ENCODE results near the gene ANAPC5. TPM values are rescaled to one million over a fixed set of nuclear protein-coding genes. Genes with fewer than 3 reads are reported as not detected.

ANAPC5 gene
- total RNA-seq, 2 experiments from 2014 or later: 133 to 135 TPM

GRCh38 chr12:121296618-121297434 lies 55.4 kb downstream of the ANAPC5 start, which contains the start of gene CAMKK2:
Gene CAMKK2 (minus strand): TSS chr12:121296709. CDS start chr12:121274526, 22,183 bp downstream.
- H3K27ac Mint-ChIP-seq: peak within 1 kb of the TSS; percentile 85
- no peaks in the 10 kb centered on the region for H3K9me3 Mint-ChIP-seq
- peaks cover 2% of the 10 kb centered on the region for H3K27me3 Mint-ChIP-seq
- H3K4me3 Mint-ChIP-seq: peak within 1 kb of the TSS; percentile 91
- peaks cover 18% of the 10 kb centered on the region for H3K4me1 Mint-ChIP-seq
- no peaks in the 10 kb centered on the region for H3K36me3 Mint-ChIP-seq
- POLR2A ChIA-PET: interaction anchor here (0.6 to 3.0 kb wide), 9 partner anchors 11 to 157 kb away, joined by 3 to 16 read pairs (median 5); partner anchors contain the start of gene RNF34
- DNase-seq: peak; percentile 98
- ATAC-seq (ENCODE audit: low read depth): peak; percentile 87

GRCh38 chr12:121295746-121296617 lies 56.2 kb downstream of the ANAPC5 start:
- Mint-ChIP-seq H3K27ac (peak overlapping the region; percentile 85), H3K36me3 (peaks cover 6% of the 10 kb centered on the region), H3K4me1 (peaks cover 18% of the 10 kb centered on the region), H3K4me3 (peak overlapping the region; percentile 89), H3K27me3 (peaks cover 2% of the 10 kb centered on the region), H3K9me3 (no peaks in the 10 kb centered on the region)
- POLR2A ChIA-PET: interaction anchor here (0.6 to 3.0 kb wide), 8 partner anchors 10 to 294 kb away, joined by 3 to 16 read pairs (median 4); partner anchors contain the start of gene RNF34
- no peak for DNase-seq
- ATAC-seq (ENCODE audit: low read depth): peak; percentile 19

DNA sequence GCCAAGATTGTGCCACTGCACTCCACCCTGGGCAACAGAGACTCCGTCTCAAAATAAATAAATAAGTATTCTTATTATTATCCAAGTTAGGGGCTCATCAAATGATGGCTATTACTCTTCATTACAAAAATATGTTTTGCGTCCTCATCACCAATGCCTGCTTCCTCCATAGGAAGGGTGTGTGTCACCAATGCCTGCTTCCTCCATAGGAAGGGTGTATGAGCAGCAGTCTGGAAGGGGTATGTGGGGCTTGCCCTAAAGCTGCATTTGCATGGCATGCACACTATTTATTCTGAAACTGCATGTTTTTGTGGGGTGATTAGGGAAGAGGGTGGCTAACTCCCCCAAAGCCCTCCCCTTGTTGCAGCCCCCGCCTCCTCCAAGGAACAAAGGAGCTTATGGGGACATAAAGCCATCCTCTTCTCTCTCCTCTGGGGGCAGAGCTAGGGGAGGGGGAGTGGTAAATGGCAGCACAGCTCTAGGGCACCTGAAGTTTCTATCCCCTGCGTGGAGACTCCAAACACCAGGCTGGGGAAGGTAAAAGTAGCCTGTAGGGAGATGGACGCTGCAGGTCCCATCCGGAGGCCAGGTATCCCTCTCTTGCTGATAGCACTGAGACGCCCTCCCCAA lies 57.0 kb downstream of the ANAPC5 start:
- POLR2A ChIA-PET: interaction anchor here (0.6 to 3.0 kb wide), 7 partner anchors 9 to 295 kb away, joined by 3 to 16 read pairs (median 5); partner anchors contain the start of gene RNF34
- Mint-ChIP-seq H3K27ac (peak overlapping the region; percentile 85), H3K27me3 (peaks cover 2% of the 10 kb centered on the region), H3K4me3 (peak overlapping the region; percentile 89), H3K36me3 (peaks cover 7% of the 10 kb centered on the region), H3K9me3 (no peaks in the 10 kb centered on the region), H3K4me1 (peaks cover 18% of the 10 kb centered on the region)
- no peak for ATAC-seq (ENCODE audit: low read depth)
- DNase-seq: peak; percentile 32

DNA sequence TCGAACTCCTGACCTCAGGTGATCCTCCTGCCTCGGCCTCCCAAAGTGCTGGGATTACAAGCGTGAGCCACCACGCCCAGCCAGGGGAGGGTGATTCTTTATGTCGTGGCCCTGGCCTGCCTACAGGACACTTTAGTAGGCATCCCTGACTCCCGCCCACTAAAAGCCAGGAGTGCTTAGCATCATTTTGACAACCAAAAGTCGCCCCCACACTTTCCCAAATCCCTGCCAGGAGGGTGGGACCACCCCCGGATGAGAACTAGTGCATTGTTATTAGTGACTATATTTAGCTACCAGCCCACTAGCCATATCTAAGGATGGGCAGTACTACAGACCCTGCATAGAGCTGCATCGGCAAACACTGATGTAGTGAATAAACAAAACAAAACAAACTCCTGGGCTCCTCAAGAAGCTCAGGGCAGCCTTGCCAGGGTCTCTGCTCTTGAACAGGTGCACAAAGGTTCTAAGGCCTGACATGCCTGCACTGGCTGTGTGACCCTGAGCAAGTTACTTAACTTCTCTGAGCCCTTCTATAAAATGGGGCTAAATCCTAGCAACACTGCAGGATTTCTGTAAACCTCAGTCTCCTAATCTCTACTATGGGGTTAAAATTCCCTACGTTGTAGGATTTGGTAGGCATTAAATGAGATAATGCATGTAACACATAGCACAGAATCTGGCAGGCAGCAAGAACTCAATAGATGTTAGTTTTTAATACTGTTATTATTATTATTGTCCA lies 57.9 kb downstream of the ANAPC5 start:
- Mint-ChIP-seq H3K27me3 (peaks cover 2% of the 10 kb centered on the region), H3K27ac (no peak overlapping the region), H3K36me3 (peaks cover 7% of the 10 kb centered on the region), H3K4me1 (peaks cover 18% of the 10 kb centered on the region), H3K9me3 (no peaks in the 10 kb centered on the region), H3K4me3 (peak overlapping the region; percentile 13)
- no peak for DNase-seq
- ATAC-seq (ENCODE audit: low read depth): no peak
- POLR2A ChIA-PET: interaction anchor here (2.2 to 3.0 kb wide), 2 partner anchors 55 to 106 kb away, joined by 11 to 16 read pairs; partner anchors contain the start of gene RNF34

DNA sequence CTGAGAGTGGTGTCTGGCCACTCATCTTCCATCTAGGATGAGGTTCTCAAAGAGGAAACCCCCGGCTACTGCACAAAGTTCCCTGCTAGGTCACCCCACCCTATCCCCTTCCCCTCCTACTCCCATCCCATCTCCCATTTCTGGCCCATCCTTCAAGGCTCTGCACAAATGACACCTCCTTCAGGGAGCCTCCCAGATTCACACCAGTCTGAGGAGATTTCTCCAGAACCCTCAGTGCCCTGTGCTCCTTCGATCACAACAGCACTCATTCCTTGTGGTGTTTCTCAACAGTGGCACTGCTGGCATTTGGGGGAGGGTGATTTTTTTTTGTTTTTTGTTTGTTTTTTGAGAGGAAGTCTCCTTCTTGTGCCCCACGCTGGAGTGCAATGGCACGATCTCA lies 58.6 kb downstream of the ANAPC5 start:
- POLR2A ChIA-PET: no interaction called here
- Mint-ChIP-seq H3K4me1 (peaks cover 15% of the 10 kb centered on the region), H3K4me3 (no peak overlapping the region), H3K27ac (no peak overlapping the region), H3K36me3 (peaks cover 7% of the 10 kb centered on the region), H3K9me3 (no peaks in the 10 kb centered on the region), H3K27me3 (no peaks in the 10 kb centered on the region)
- DNase-seq (no peak), ATAC-seq (ENCODE audit: low read depth) (no peak)

- Mint-ChIP-seq H3K27ac (no peak overlapping the region), H3K36me3 (peaks cover 9% of the 10 kb centered on the region), H3K4me1 (peaks cover 13% of the 10 kb centered on the region), H3K9me3 (no peaks in the 10 kb centered on the region), H3K4me3 (no peak overlapping the region), H3K27me3 (no peaks in the 10 kb centered on the region)
- ATAC-seq (ENCODE audit: low read depth) (no peak), DNase-seq (no peak)
- POLR2A ChIA-PET: no interaction called here
Observed at GRCh38 chr12:121290410-121290809, 61.8 kb downstream of the ANAPC5 start.

DNA sequence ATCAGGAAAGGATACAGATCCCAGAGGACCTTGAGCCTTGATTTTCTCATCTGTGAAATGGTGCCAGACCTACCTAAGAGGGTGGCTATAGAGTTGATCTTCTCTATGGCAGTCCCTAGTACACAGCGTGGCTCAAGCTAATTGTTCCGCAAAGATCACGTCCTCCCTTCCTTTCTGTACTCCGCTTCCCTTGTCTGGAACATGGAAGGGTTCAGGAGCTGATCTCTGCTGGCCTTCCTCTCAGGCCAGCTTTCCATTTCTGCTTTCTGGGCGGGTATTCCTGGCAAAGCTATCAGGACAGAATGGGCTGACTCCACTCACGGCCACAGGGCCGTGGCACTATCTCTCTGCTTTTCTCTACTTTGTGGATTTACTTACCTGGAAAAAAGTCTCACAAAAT lies 62.2 kb downstream of the ANAPC5 start:
- H3K4me1 Mint-ChIP-seq: peaks cover 10% of the 10 kb centered on the region
- H3K9me3 Mint-ChIP-seq: no peaks in the 10 kb centered on the region
- ATAC-seq (ENCODE audit: low read depth): no peak
- POLR2A ChIA-PET: interaction anchor here (0.7 kb wide), 2 partner anchors 62 to 102 kb away, joined by 3 to 4 read pairs; no protein-coding TSS in a partner anchor
- no peak for DNase-seq
- no peak overlapping the region for H3K27ac Mint-ChIP-seq
- H3K36me3 Mint-ChIP-seq: peaks cover 9% of the 10 kb centered on the region
- no peaks in the 10 kb centered on the region for H3K27me3 Mint-ChIP-seq
- H3K4me3 Mint-ChIP-seq: no peak overlapping the region

DNA sequence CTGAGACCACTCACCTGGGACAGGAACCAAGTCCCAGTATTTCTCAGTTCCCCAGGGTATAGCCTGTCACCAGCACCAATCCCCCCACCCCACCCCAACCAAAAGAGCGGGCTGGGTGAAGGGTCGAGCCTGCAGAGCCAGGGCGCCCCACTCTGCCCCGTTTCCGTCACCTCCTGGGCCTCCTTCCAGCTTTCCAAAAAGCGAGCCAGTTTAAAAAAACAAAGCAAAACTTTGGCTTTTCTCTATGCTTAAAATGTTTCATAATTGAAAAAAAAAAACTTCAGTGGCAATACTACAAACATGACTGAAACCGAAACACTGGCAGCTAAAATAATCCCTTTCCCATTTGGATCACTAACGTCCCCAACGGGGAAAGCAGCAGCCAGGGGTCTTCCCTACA lies 63.2 kb downstream of the ANAPC5 start:
- Mint-ChIP-seq H3K27ac (no peak overlapping the region), H3K36me3 (peaks cover 10% of the 10 kb centered on the region), H3K4me3 (no peak overlapping the region), H3K27me3 (no peaks in the 10 kb centered on the region), H3K4me1 (peaks cover 6% of the 10 kb centered on the region), H3K9me3 (no peaks in the 10 kb centered on the region)
- POLR2A ChIA-PET: interaction anchor here (0.7 kb wide), 1 partner anchor 103 kb away, joined by 4 read pairs; no protein-coding TSS in a partner anchor
- DNase-seq (no peak), ATAC-seq (ENCODE audit: low read depth) (no peak)

DNA sequence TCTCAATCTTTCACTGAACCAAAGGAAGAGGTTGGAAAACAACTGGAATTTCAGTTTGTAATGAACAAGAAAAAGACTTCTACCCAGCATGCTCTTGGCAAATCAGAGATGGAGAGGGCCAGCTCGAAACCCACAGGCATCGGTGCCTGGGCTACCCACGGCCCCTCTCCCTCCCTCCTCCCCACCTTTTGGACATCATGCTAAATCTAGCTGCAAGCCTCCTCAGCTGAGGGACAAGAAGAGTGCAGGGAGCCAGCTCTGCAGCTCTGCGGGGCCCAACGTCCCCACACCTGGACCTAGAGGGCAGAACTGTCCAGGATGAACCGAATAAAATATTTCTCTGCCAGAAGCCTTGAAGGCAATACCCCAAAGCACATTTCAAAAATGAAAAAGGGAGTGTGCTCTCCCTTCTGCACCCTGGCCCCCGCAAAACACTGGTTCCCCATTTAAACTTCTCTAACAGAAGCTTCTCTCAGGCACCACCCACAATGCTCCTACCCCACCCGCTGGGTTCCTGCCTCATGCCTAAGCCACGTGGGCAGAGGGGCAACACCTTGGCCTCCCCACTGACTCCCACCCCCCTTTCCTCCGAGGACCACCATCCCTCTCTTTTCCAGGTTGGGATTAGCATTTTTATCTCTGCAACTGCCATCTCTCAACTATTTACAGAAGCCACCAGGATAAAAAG lies 63.9 kb downstream of the ANAPC5 start:
- no peak for ATAC-seq (ENCODE audit: low read depth)
- no peak for DNase-seq
- H3K27ac Mint-ChIP-seq: peak overlapping the region; percentile 54

DNA sequence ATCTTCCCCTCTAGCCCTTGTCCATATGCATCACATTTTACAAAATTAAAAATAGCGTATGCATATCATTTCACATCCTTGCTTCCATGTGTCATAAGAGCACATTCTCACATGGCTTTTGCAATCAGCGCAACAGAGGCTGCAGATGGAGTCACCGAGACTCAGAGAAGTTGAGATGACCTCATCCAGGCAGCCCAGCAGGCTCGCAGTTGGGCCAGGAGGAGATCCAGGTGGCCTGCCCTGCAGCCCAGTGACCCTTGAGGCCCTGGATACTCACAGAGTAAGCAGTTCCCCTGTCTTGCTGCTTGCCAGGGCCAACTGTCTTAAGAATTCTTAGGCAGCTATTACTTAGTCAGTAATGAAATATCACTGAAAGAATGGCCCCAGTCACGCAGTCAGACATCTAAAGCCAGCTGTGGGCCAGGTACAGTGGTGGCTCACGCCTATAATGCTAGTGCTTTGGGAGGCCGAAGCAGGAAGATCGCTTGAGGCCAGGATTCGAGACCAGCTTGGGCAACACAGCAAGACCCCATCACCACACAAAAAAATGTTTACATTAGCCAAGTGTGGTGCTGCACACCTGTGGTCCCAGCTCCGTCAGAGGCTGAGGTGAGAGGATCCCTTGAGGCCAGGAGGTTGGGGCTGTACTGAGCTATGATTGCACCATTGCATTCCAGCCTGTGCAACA lies 64.8 kb downstream of the ANAPC5 start:
- ATAC-seq (ENCODE audit: low read depth): no peak
- no peaks in the 10 kb centered on the region for H3K9me3 Mint-ChIP-seq
- no peaks in the 10 kb centered on the region for H3K27me3 Mint-ChIP-seq
- no peak overlapping the region for H3K27ac Mint-ChIP-seq
- no peak overlapping the region for H3K4me3 Mint-ChIP-seq
- peaks cover 3% of the 10 kb centered on the region for H3K4me1 Mint-ChIP-seq
- POLR2A ChIA-PET: no interaction called here
- peaks cover 11% of the 10 kb centered on the region for H3K36me3 Mint-ChIP-seq
- no peak for DNase-seq

More for the DNA sequence above, 63.9 kb downstream of the ANAPC5 start:
- H3K4me3 Mint-ChIP-seq: no peak overlapping the region
- POLR2A ChIA-PET: no interaction called here
- peaks cover 6% of the 10 kb centered on the region for H3K4me1 Mint-ChIP-seq
- H3K9me3 Mint-ChIP-seq: no peaks in the 10 kb centered on the region
- no peaks in the 10 kb centered on the region for H3K27me3 Mint-ChIP-seq
- peaks cover 11% of the 10 kb centered on the region for H3K36me3 Mint-ChIP-seq

DNA sequence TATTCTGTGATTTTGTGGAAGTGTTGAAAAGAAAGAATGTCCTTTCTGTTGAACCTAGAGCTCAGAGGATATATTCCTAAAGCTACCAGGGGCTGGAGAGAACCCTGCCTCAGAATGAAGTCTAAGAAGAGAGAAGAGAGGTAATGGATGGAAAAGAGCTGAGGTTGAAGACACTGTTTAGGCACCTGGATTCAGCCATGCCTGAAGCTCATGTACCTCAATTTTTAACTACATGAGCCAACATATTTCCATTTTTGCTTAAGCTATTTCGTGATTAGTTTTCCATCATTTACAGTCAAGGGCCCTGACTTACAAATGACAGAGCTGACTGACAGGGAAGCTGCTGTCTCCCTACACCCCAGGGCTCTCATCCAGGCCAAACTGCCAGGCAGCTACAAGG lies 66.4 kb downstream of the ANAPC5 start:
- Mint-ChIP-seq H3K36me3 (peaks cover 6% of the 10 kb centered on the region), H3K27ac (no peak overlapping the region), H3K4me1 (peaks cover 2% of the 10 kb centered on the region), H3K9me3 (no peaks in the 10 kb centered on the region), H3K4me3 (no peak overlapping the region), H3K27me3 (no peaks in the 10 kb centered on the region)
- POLR2A ChIA-PET: interaction anchor here (0.5 to 0.8 kb wide), 2 partner anchors 10 to 395 kb away, joined by 3 read pairs; partner anchors contain the start of gene CAMKK2
- DNase-seq: no peak
- ATAC-seq (ENCODE audit: low read depth): no peak

Measured in activated naive CD8-positive, alpha-beta T cell treated with anti-CD3 and anti-CD28 coated beads, Interleukin-2, amount 10 ng/mL, durations not matched to agents 7 days and 5 days (primary cell).